ENCODE measurements around the gene KCNAB1. TPM values are rescaled to one million over a fixed set of nuclear protein-coding genes. Genes with fewer than 3 reads are reported as not detected.

The KCNAB1 gene
- total RNA-seq, 3 donors from 2014 or later = 0.65 to 13.5 (median 1.2) TPM

DNA sequence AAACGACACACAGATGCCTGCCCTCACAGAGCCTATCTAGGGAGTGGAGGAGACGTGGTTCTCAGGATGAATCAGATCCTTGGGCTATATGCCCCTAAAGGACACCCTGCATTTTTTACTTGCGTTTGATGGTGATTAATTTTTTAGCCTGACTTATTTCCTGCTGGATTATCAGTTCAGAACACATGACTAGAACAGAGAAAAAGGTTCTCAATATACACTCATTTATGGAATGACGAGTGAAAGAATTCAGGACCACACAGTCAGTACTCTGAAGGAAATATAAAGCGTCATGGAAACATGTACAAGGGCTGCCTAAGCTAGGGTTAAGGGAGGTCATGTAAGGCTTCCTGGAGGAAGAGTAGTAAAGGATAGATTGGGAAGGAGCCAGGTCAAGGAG is 312.8 kb downstream of the KCNAB1 start:
- TF ChIP-seq, protein P1, sequence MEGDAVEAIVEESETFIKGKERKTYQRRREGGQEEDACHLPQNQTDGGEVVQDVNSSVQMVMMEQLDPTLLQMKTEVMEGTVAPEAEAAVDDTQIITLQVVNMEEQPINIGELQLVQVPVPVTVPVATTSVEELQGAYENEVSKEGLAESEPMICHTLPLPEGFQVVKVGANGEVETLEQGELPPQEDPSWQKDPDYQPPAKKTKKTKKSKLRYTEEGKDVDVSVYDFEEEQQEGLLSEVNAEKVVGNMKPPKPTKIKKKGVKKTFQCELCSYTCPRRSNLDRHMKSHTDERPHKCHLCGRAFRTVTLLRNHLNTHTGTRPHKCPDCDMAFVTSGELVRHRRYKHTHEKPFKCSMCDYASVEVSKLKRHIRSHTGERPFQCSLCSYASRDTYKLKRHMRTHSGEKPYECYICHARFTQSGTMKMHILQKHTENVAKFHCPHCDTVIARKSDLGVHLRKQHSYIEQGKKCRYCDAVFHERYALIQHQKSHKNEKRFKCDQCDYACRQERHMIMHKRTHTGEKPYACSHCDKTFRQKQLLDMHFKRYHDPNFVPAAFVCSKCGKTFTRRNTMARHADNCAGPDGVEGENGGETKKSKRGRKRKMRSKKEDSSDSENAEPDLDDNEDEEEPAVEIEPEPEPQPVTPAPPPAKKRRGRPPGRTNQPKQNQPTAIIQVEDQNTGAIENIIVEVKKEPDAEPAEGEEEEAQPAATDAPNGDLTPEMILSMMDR (IDR thresholded peaks at IDR 0.05) = no peak
- DNase-seq (no peak), ATAC-seq (no peak)
- intact Hi-C loops (cut with DNase I, micrococcal nuclease) = no loop called here
- Histone ChIP-seq H3K9me3 (no peaks in the 10 kb centered on the region), H3K4me1 (ENCODE audit: low read depth) (no peaks in the 10 kb centered on the region), H3K36me3 (ENCODE audit: low read depth) (no peaks in the 10 kb centered on the region), H3K4me3 (no peak overlapping the region)

DNA sequence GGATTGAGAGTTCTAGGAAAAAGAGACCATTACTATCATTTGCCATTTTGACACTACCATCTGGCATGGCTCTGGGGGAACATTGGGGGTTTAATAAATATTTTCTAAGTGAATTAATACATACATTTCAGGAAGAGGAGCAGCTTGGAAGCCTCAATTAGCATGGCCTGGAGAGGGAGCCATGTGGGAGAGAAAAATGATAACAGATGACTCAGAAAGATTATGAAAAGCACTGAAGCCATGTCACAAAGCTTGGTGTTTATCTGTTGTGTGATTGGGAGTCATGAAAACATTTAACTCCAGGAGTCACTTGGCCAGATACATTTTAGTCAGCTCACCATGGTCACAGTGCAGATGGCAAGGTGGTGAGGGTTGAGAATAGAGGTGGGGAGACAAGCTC is 313.5 kb downstream of the KCNAB1 start:
- Histone ChIP-seq H3K9me3 (no peaks in the 10 kb centered on the region), H3K4me3 (no peak overlapping the region), H3K4me1 (ENCODE audit: low read depth) (no peaks in the 10 kb centered on the region), H3K36me3 (ENCODE audit: low read depth) (no peaks in the 10 kb centered on the region)
- TF ChIP-seq, protein P1 (IDR thresholded peaks at IDR 0.05) = no peak
- DNase-seq (no peak), ATAC-seq (no peak)
- intact Hi-C loops (cut with DNase I, micrococcal nuclease) = no loop called here

GRCh38 chr3:156434921-156435320 is 314.5 kb downstream of the KCNAB1 start:
- Histone ChIP-seq H3K36me3 (ENCODE audit: low read depth) (no peaks in the 10 kb centered on the region), H3K4me3 (no peak overlapping the region), H3K4me1 (ENCODE audit: low read depth) (no peaks in the 10 kb centered on the region), H3K9me3 (no peaks in the 10 kb centered on the region)
- DNase-seq = no peak
- ATAC-seq = no peak
- intact Hi-C loops (cut with DNase I, micrococcal nuclease) = no loop called here
- TF ChIP-seq, protein P1 (IDR thresholded peaks at IDR 0.05) = no peak

- intact Hi-C loops (cut with DNase I, micrococcal nuclease) = no loop called here
- no peaks in the 10 kb centered on the region for H3K9me3 ChIP-seq
- DNase-seq (no peak), ATAC-seq (no peak)
- no peaks in the 10 kb centered on the region for H3K36me3 ChIP-seq (ENCODE audit: low read depth)
- H3K4me1 ChIP-seq (ENCODE audit: low read depth) = no peaks in the 10 kb centered on the region
- H3K4me3 ChIP-seq = no peak overlapping the region
- TF ChIP-seq, protein P1 (IDR thresholded peaks at IDR 0.05) = no peak
These were observed 322.7 kb downstream of the KCNAB1 start for GRCh38 chr3:156443079-156443478.

- DNase-seq (no peak), ATAC-seq (no peak)
- Histone ChIP-seq H3K9me3 (no peaks in the 10 kb centered on the region), H3K4me1 (ENCODE audit: low read depth) (no peaks in the 10 kb centered on the region), H3K4me3 (no peak overlapping the region), H3K36me3 (ENCODE audit: low read depth) (no peaks in the 10 kb centered on the region)
- TF ChIP-seq, protein P1 (IDR thresholded peaks at IDR 0.05) = no peak
- intact Hi-C loops (cut with DNase I, micrococcal nuclease) = no loop called here
These were observed 325.0 kb downstream of the KCNAB1 start for GRCh38 chr3:156445117-156446090.

Data from mucosa of descending colon (tissue), 3 donors.